ENCODE measurements around the gene QKI.
A peak's percentile ranks its signal among the peaks of the same experiment; 100 is the strongest.

The QKI gene

GRCh38 chr6:163398815-163399214 lies 15.7 kb upstream of the QKI start:
- Histone ChIP-seq H3K27me3 (ENCODE audit: insufficient read depth, poor library complexity, severe bottlenecking) (no peaks in the 10 kb centered on the region), H3K27ac (replicated peaks) (peak overlapping the region; percentile 20; the same call in 1 of the 2 replicates), H3K4me3 (replicated peaks; ENCODE audit: insufficient read depth, low read length) (no peak overlapping the region)
- no peak for TF ChIP-seq GABPA (IDR thresholded peaks at IDR 0.05; ENCODE audit: low read depth)
- no peak for TF ChIP-seq CTCF (IDR thresholded peaks at IDR 0.05; ENCODE audit: insufficient read depth, low read length)
- TF ChIP-seq POLR2AphosphoS5 (IDR thresholded peaks at IDR 0.05; ENCODE audit: low read depth), result no peak
- no peak for TF ChIP-seq REST (IDR thresholded peaks at IDR 0.05; ENCODE audit: insufficient replicate concordance, low read depth)
- peak; percentile 65 to 80 for DNase-seq (ENCODE audit: low read depth in 1 of 2, low spot score in 1 of 2)

GRCh38 chr6:163400509-163400908 lies 14.0 kb upstream of the QKI start:
- TF ChIP-seq GABPA (IDR thresholded peaks at IDR 0.05; ENCODE audit: low read depth), result no peak
- no peak for TF ChIP-seq SPI1 (IDR thresholded peaks at IDR 0.05; ENCODE audit: borderline replicate concordance, low read depth)
- no peak for TF ChIP-seq CTCF (IDR thresholded peaks at IDR 0.05; ENCODE audit: insufficient read depth, low read length)
- no peak for TF ChIP-seq POLR2AphosphoS5 (IDR thresholded peaks at IDR 0.05; ENCODE audit: low read depth)
- TF ChIP-seq REST (IDR thresholded peaks at IDR 0.05; ENCODE audit: insufficient replicate concordance, low read depth), result no peak
- Histone ChIP-seq H3K4me3 (replicated peaks; ENCODE audit: insufficient read depth, low read length) (no peak overlapping the region), H3K27me3 (ENCODE audit: insufficient read depth, poor library complexity, severe bottlenecking) (no peaks in the 10 kb centered on the region), H3K27ac (replicated peaks) (no peak overlapping the region)
- no peak for DNase-seq (ENCODE audit: low read depth in 1 of 2, low spot score in 1 of 2)

- H3K4me3 ChIP-seq (replicated peaks; ENCODE audit: insufficient read depth, low read length), result no peak overlapping the region
- no peak for DNase-seq (ENCODE audit: low read depth in 1 of 2, low spot score in 1 of 2)
- TF ChIP-seq POLR2AphosphoS5 (IDR thresholded peaks at IDR 0.05; ENCODE audit: low read depth) (no peak), SPI1 (IDR thresholded peaks at IDR 0.05; ENCODE audit: borderline replicate concordance, low read depth) (no peak), REST (IDR thresholded peaks at IDR 0.05; ENCODE audit: insufficient replicate concordance, low read depth) (no peak), CTCF (IDR thresholded peaks at IDR 0.05; ENCODE audit: insufficient read depth, low read length) (no peak), GABPA (IDR thresholded peaks at IDR 0.05; ENCODE audit: low read depth) (no peak)
- no peaks in the 10 kb centered on the region for H3K27me3 ChIP-seq (ENCODE audit: insufficient read depth, poor library complexity, severe bottlenecking)
- no peak overlapping the region for H3K27ac ChIP-seq (replicated peaks)
Observed at GRCh38 chr6:163401039-163401885, 13.3 kb upstream of the QKI start.

Data from HL-60 (cell line).